ENCODE results near the gene BTBD9.
"Not testable (repeated sequence)": the region's sequence is repeated elsewhere in the genome, so short reads cannot be mapped to it uniquely, and the experiment has no call there.

Gene BTBD9

DNA sequence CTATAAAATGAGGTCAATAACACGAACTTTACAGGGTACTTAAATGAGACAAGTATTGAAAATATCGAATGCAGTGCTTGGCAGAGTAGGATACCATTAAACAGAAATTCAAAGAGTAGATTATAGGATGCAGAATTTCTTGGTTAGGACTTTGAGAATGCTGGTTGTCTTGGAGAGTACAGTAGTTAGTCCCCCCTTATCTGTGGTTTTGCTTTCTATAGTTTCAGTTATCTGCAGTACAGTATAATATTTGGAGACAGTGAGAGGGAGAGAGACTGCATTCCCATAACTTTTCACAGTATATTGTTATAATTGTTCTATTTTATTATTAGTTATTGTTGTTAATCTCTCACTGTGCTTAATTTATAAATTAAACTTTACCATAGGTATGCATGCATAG lies 290.5 kb downstream of the BTBD9 start:
- no peak for DNase-seq (ENCODE audit: low read depth in 3 of 3)

DNA sequence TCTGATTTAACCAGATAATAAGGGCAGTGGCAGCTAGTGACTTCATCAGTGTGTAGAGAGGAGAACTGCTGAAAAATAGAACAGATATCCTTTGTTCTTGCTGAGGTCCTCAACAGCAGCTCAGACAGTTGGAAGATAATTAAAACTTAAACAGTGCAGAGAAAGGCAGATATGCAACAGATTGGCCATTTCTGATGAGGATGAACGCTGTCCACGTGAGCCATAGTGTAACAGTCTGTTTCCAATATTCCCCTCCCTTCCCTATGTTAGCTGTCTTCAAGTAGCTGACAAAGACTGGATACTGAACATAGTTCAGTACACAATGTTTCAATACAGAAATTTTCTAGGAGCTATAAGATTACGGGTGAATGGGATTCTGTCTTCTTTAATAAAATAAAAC lies 291.4 kb downstream of the BTBD9 start:
- no peak for DNase-seq (ENCODE audit: low read depth in 3 of 3)

- not testable (repeated sequence) for DNase-seq (ENCODE audit: low read depth in 3 of 3)
Measured at GRCh38 chr6:38347829-38348228, 291.9 kb downstream of the BTBD9 start.

DNA sequence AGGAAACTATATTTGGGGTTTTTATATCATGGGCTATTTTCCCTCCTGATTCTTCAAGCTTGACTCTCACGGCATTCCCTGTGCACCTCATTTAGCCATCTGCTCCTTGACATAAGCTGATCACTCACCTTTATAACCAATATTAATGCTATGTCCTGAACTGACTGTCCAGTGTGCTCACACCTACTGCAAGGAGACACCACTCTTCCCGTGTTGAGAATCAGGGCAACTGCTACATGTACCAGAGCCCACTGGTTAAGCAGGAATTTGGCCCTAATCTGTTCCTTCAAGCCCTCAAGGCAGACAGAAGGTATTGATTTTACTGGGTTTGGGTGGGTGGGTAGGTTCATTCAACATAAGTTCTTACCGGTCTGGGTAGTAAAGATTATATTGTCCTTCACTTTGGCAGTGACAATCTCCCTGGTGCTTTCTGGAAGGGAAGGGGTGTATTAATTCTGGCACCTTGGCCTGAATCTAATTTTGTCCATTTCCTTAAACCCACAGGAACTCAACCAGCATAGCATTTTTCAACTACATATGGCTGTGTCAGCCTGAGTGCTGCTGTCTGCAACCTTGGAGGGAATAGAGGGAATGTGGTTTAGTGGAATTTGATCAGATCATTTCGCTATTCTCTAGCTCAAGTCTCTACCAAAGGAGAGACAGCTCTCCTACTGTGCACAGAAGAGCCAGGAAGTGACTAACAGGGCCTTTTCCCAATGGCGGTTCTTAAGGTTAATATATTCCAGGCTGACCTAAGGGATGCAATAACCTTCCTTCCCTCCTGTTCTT lies 293.2 kb downstream of the BTBD9 start:
- no peak for DNase-seq (ENCODE audit: low read depth in 3 of 3)

GRCh38 chr6:38345586-38345985 lies 294.1 kb downstream of the BTBD9 start:
- no peak for DNase-seq (ENCODE audit: low read depth in 3 of 3)

DNA sequence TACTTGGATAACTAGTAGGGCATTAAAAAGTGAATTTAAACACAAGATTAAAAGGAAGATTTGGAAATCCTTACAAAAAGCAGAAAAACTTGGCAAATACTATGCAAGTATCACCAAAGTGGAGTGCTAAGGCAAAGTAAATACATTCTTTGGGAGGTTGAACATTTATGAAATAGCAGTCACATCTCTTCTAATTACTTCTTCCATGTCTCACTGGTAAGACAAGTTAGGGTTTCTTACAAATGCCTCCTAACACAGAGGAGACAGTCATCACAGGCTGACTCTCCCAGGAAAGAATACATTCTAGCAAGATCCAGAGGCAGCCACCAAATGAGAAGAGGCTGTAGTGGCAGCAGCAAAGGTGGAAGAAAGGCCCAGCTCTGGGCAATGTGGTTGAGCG lies 298.2 kb downstream of the BTBD9 start:
- no peak for DNase-seq (ENCODE audit: low read depth in 3 of 3)

- no peak for DNase-seq (ENCODE audit: low read depth in 3 of 3)
Measured at GRCh38 chr6:38339914-38340313, 299.8 kb downstream of the BTBD9 start.

DNA sequence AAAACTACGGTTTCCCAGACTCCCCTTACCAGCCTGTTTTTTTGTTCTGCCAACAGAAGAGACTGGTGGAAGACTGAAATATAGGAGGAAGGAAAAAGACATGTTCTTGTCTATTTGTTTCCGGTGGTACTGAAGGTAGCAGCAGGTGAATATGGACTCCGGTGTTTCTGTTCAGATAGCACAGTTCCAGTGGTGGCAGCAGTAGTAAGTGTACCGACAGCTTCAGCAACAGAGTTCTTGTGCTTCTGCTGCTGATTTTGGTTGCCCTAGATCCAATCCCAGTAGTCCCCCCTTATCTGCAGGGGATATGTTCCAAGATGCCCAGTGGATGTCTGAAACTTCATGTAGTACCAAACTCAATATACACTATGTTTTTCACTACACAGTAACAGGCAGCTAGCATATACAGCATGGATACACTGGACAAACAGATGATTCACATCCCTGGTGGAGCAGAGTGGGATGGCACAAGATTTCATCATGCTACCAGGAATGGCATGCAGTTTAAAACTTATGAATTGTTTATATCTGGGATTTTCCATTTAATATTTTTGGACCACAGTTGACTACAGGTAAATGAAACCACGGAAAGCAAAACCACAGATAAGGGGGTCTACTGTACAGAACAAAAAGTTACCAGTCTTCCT lies 301.8 kb downstream of the BTBD9 start:
- DNase-seq (ENCODE audit: low read depth in 3 of 3): no peak

DNA sequence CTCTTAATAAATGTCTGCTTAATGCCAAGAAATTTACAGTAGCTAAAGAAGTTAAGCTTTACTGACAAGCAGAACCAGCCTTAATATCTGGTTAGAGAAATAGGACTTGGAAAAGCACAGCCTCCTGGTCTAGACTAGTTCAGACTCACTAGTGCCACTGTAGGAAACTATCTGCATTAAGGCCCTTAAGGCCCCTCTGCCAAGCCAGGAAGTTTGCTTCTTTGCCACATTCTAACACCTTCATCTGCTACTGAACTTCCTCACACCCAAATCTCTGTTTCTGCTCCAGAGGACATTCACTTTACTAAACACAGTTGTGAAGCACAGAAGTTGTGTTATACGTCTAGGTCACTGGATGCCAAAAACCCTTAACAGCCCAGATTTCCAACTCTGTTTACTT lies 302.8 kb downstream of the BTBD9 start:
- no peak for DNase-seq (ENCODE audit: low read depth in 3 of 3)

DNA sequence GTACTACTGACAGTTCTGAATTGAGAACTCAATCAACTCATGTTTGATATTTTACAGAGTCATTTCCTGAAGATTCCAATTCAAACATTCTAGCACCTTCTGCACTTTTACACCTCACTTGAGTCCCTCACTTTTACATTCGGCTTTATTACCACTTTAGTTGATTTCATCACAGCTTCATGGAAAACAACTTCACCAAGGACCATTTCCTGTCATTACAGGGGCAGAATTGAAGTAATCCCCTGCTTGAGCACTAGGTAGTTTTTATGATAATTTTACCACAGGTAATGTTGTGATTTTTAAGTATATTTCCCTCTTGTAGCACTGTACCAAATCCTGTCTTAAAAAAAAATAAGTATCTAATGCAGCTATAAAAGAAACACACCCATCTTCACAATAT lies 312.9 kb downstream of the BTBD9 start:
- no peak for DNase-seq (ENCODE audit: low read depth in 3 of 3)

DNA sequence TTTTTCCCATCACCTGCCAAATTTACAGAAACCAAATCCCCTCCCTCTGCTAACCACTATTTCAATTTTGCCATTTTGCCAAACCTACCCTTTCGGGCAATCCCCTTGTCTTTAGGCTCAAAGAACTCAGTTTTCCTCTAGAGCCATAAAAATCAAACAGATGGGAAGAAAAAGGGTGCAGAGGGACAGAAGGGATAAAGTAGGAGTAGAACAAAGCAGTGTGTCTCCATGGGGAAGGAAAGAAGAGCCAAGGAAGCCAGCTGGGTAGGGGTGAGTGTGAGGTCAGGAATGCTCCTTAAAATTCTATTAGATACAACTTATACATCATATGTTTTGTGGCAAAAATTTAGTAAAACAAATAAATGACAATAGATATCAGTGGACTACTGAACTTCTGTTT lies 316.5 kb downstream of the BTBD9 start:
- no peak for DNase-seq (ENCODE audit: low read depth in 3 of 3)

DNA sequence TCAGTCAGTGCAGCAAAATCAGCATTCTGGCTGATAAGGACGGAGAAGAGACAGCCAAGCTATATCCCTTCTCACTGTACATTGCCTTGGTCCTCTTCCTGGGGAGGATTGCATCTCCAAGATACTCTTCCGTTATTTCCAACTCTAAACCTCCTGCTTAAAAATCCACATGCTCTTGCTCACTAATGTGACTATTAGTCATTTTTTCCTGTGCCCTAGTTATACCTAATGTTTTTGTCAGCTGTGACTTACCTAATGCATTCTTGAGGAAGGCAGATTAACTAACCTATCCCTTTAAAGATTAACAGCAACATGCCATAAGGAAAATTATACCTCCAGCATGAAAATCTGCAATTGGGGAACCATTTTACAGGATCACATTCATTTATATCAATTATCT lies 317.6 kb downstream of the BTBD9 start:
- DNase-seq (ENCODE audit: low read depth in 3 of 3): no peak

DNA sequence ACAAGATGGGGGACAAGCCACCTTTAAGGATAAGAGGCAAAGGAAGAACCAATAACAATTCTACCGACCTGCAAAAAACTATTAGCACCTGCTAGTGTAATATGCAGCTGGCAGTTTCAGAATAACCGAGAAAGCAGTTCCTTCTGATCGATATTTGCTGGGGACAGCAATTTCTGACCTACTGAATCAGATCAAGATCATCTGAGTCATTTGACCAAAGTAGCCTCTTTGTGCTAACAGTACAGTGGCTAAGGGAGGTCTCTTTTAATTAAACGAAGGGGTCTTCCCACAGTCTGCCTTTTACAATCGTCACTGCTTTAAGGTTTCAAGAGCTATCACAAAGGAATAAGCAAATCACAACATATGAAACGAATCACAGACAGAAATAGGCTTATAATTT lies 318.9 kb downstream of the BTBD9 start:
- no peak for DNase-seq (ENCODE audit: low read depth in 3 of 3)

DNA sequence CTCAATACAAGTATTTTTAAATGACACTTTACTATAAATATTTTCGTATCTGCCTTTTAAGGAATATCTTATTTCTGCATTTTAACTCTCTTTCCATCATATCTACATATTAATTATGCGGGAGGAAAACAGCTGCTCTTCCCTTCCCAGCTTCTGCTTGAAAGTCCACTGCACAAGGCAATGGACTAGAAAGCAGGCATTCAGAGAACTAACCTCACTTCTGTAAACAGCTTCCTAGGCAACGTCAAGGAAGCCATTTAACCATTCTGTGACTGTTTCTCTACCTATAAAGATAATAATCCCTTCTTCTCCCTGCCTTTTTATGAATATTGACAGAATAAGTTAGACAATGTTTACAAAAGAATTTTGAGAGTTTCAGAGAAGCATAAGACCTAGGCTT lies 319.4 kb downstream of the BTBD9 start:
- no peak for DNase-seq (ENCODE audit: low read depth in 3 of 3)

DNA sequence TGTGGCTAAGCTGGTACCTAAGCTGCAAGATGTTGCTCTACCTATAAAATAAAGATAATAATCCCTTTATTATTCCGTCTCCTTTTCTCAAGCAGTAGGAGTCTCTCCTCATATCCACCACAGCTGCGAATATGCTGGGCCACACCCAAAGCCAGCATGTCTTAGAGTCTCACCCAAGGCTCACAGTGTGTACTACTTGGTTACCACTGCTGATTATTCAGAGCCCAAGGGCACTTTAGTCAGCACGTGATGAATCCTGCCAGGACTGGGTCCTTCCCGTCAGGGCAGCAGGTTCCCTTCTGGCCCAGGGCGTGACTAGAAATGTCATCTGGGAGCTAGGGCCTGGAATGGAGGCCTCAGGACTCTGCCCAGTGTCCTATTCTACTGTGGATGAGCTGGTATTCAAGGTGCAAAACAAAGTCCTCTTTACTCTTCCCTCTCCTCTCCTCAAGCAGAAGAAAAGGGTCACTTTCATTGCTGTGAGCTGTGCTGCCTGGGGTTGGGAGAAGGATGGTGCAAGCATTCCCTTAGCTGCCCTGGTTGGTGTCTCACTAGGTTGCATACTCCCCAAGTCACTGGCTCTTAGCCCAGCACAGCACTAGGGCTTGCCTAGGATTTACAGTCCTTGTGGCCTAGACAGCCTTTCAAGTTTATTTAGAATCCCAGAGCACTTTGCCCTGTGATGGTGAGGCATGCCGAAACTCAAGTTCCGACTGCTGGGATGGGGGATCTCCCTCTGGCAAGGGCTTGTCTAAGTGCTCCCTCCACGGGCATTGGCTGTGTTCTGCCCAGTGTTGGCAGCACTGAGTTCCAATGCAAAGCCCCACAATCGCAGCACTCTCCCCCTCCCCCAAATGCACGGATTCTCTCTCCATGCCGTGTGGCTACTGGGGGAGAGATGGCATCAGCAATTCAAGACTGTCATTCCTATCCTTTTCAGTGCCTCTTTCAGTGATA lies 320.2 kb downstream of the BTBD9 start:
- DNase-seq (ENCODE audit: low read depth in 3 of 3): no peak

DNA sequence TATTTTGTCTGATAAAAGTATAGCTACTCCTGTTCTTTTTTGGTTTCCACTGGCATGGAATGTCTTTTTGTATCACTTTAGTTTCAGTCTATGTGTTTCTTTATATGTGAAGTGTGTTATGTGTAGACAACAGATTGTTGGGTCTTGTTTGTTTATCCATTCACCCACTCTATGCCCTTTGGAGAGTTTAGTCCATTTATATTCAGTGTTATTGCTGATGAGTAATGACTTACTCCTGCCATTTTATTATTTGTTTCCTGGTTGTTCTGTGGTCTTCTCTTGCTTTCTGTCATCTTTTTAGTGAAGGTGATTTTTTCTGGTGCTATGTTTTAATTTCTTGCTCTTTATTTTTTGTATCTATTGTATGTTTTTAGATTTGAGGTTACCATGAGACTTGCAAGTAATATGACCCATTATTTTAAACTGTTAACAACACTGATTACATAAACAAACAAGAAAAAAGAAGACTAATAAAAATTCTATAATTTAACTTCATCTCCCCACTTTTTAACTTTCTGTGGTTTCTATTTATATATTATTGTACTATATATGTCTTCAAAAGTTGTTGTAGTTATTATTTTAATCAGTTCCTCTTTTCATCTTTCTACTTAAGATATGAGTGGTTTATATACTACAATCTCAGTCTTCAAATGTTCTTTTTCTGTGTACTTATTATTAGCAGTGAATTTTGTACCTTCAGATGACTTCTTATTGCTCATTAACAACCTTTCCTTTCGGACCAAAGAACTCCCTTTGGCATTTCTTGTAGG lies 323.4 kb downstream of the BTBD9 start:
- DNase-seq (ENCODE audit: low read depth in 3 of 3): no peak

DNA sequence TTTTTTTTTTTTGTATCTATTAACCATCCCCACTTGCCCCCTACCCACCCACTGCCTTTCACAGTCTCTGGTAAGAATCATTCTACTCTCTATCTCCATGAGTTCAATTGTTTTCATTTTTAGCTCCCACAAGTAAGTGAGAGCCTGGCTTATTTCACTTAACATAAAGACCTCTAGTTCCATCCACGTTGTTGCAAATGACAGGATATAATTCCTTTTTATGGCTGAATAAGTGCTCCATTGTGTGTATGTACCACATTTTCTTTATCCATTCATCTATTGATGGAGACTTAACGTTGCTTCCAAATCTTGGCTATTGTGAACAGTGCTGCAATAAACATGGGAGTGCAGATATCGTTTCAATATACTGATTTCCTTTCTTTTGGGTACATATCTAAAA lies 328.5 kb downstream of the BTBD9 start:
- no peak for DNase-seq (ENCODE audit: low read depth in 3 of 3)

- no peak for DNase-seq (ENCODE audit: low read depth in 3 of 3)
Measured at GRCh38 chr6:38310061-38310460, 329.7 kb downstream of the BTBD9 start.

DNA sequence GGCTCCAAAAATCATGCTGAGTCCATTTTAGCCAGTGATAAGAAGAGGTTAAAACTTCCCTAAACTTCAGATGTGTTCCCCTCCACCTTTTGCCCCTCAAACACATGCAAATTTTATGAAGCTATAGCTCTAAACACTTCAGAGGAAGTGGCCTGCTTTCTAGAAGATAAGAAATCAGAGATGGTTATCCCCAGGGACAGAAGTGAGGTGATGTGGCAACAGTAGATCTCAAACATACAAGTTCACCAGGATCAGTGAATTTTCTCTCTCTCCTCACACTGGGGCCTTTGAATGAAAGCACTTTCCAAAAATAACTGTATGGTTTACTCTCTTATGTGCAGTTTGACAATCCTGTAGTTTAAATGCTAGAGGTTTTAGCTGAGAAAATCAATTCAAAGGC lies 332.0 kb downstream of the BTBD9 start:
- DNase-seq (ENCODE audit: low read depth in 3 of 3): no peak

DNA sequence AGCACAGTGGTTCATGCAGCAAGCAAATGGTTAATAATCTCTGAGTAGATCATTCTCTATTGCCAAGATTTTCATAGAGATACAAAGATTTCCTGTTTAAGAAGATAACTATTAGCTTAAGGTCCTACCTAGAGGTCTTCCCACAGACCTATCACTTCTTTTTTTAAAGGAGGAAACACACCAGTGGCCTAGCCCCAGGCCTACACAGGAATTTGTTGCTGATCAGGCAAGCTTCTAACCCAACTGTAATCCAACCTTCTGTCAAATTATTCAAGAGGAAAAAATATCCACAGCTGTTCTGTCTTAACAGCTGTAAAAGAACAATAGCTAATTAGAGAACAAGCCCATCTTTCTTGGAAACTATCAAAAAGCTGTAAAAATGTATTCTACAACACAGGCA lies 332.8 kb downstream of the BTBD9 start:
- no peak for DNase-seq (ENCODE audit: low read depth in 3 of 3)

DNA sequence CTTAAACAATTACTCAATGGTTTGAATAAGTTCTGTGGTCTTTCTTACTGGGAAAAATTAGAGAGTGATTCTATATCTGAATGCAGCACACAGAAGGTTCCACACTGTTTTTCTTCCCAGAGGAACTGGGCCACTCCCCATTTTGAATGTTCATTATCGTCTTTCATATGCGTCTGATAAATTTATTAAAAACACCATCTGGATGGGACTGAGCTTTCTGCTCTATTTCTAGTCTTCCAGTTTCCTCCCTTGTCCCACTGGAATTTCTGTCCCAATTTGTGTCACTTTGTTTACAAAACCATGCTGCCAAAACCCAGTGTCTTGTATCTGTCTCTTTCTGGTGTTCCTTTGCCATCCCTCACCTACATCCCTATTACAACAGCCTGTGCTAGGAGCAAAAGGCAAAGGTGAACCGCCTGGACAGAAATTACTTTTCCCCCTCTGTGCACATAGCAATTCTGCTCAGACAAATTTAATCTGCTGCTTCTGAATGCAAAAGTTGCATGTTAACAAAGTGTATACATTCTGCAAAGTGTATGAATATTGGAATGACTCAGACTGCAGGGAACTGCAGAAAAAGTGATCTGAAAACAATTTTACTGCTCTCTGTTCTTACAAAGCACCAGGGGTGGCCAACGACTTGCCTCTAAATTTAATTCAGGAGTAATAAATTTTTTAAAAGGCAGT lies 333.6 kb downstream of the BTBD9 start:
- DNase-seq (ENCODE audit: low read depth in 3 of 3): no peak
